HepG2 (cell line): ENCODE measurements around the gene SLC4A2. TPM values are rescaled to one million over a fixed set of nuclear protein-coding genes. Genes with fewer than 3 reads are reported as not detected.
A peak's percentile ranks its signal among the peaks of the same experiment; 100 is the strongest.

Experiments used
- ATAC-seq: fragments of 200-7000 bp; cut with Tn5 transposase; 3 replicates; pipeline ENCODE4 v1.9.1; 2020; ENCODE audit warnings: mild to moderate bottlenecking, moderate library complexity
- BruUV-seq: library from RNA; stranded (reverse); fragments of 400-500 nt; replicated peaks from 2 replicates; lab custom pipeline; 2021; lab: Mats Ljungman, UMichigan
- CTCF ChIA-PET: fragments of 300-600 bp; formaldehyde crosslinking; extraction: SDS; loops from one replicate; lab custom pipeline; 2021; ENCODE audit warnings: low total read pairs, inconsistent platforms, low intra/inter-chr PET ratio; lab: Yijun Ruan, JAX
- POLR2A ChIA-PET: fragments of 350-600 bp; sonication (Branson Sonifier 250); formaldehyde crosslinking; loops from one replicate; lab custom pipeline; 2020; ENCODE audit warnings: antibody characterized with exemption, inconsistent platforms; lab: Yijun Ruan, JAX
- DNase-seq: peaks from one replicate; pipeline ENCODE4 v3.0.0-alpha.2; 2015; ENCODE audit warnings: low spot score
- FAIRE-seq: peaks from 3 replicates; lab custom pipeline; 2011; peaks lifted over from hg19 to GRCh38; lab: Jason Lieb, UNC
- H2AFZ ChIP-seq: one replicate; pipeline ENCODE4 v1.6.1; 2011; ENCODE audit warnings: low read length, inconsistent platforms
- H3K27ac ChIP-seq: fragments of 300-600 bp; 3 replicates; pipeline ENCODE4 v1.8.0; 2011; ENCODE audit warnings: mixed run types, mild to moderate bottlenecking, mixed read lengths, low read length, inconsistent platforms; ENCODE audit not compliant: insufficient read depth; ENCODE audit errors: extremely low read length
- H3K27me3 ChIP-seq, 2 experiments: fragments of 200-600 bp in 1 of 2; 2 replicates in 1 of 2; 3 replicates in 1 of 2; pipeline versions ENCODE4 v1.6.0 to v1.8.0; 2011; ENCODE audit warnings: low read length in 2 of 2, mild to moderate bottlenecking in 2 of 2, moderate library complexity in 2 of 2, inconsistent platforms in 1 of 2; ENCODE audit not compliant: insufficient read depth in 2 of 2, control insufficient read depth in 1 of 2
- H3K36me3 ChIP-seq, 2 experiments: fragments of 200-600 bp in 1 of 2; replicated peaks in 1 of 2; 2 replicates in 1 of 2; 3 replicates in 1 of 2; pipeline versions ENCODE4 v1.5.1 to v1.8.0; 2011; ENCODE audit warnings: low read length in 2 of 2, inconsistent platforms in 1 of 2; ENCODE audit not compliant: insufficient read depth in 2 of 2, control insufficient read depth in 1 of 2
- H3K4me1 ChIP-seq: 2 replicates; pipeline ENCODE4 v1.5.1; 2012; ENCODE audit warnings: low read length, inconsistent platforms; ENCODE audit not compliant: insufficient read depth
- H3K4me2 ChIP-seq: 2 replicates; pipeline ENCODE4 v1.6.0; 2011; ENCODE audit warnings: low read depth, low read length, inconsistent platforms
- H3K4me3 ChIP-seq, 3 experiments: fragments of 200-600 bp in 1 of 3; sonication (generic), shearing (Covaris generic) in 1 of 3; replicated peaks in 1 of 3; 2 replicates each; pipeline ENCODE4 v1.5.1; 2011 to 2016; ENCODE audit warnings: low read length in 3 of 3, inconsistent platforms in 2 of 3, low read depth in 2 of 3, mild to moderate bottlenecking in 2 of 3, control low read depth in 1 of 3, mixed read lengths in 1 of 3; ENCODE audit not compliant: insufficient read depth in 1 of 3
- H3K79me2 ChIP-seq: one replicate; pipeline ENCODE4 v1.6.1; 2011; ENCODE audit warnings: low read length, inconsistent platforms; ENCODE audit not compliant: insufficient read depth
- H3K9ac ChIP-seq: 2 replicates; pipeline ENCODE4 v1.6.0; 2011; ENCODE audit warnings: mild to moderate bottlenecking, low read depth, low read length, inconsistent platforms; ENCODE audit not compliant: insufficient read depth
- H3K9me3 ChIP-seq: 2 replicates; pipeline ENCODE4 v1.5.1; 2012; ENCODE audit warnings: mild to moderate bottlenecking, low read length
- H4K20me1 ChIP-seq: 2 replicates; pipeline ENCODE4 v1.6.0; 2011; ENCODE audit warnings: inconsistent platforms, mild to moderate bottlenecking, low read length, moderate library complexity; ENCODE audit not compliant: insufficient read depth
- AGO2 ChIP-seq: fragments of 200-400 bp; formaldehyde crosslinking; optimal IDR thresholded peaks from 2 replicates; pipeline ENCODE3; 2017; ENCODE audit warnings: mild to moderate bottlenecking, low read depth, low read length, moderate library complexity
- MTF2 ChIP-seq: sonication (generic); formaldehyde crosslinking; IDR thresholded peaks from 2 replicates; pipeline ENCODE4 v1.5.0; 2020; ENCODE audit warnings: missing genetic modification reagents, borderline replicate concordance
- POLR2AphosphoS2 ChIP-seq: IDR thresholded peaks from 2 replicates; pipeline ENCODE4 v1.6.1; 2011; ENCODE audit warnings: low read depth, low read length, improper control_type of control experiment
- RBFOX2 ChIP-seq: fragments of 200-400 bp; formaldehyde crosslinking; IDR thresholded peaks from 2 replicates; pipeline ENCODE4 v1.6.1; 2017; ENCODE audit warnings: low read depth, mild to moderate bottlenecking, low read length
- RBM22 ChIP-seq: fragments of 200-400 bp; formaldehyde crosslinking; optimal IDR thresholded peaks from 2 replicates; pipeline ENCODE3; 2017; ENCODE audit warnings: mild to moderate bottlenecking, low read length, moderate library complexity
- ZNF550 ChIP-seq: sonication (generic); formaldehyde crosslinking; IDR thresholded peaks from 2 replicates; pipeline ENCODE4 v1.4.0; 2020; ENCODE audit warnings: mild to moderate bottlenecking, missing genetic modification reagents, borderline replicate concordance
- ZSCAN22 ChIP-seq: sonication (generic); formaldehyde crosslinking; IDR thresholded peaks from 2 replicates; pipeline ENCODE4 v1.4.0; 2020; ENCODE audit warnings: mild to moderate bottlenecking, missing genetic modification reagents
- WGBS: methylation state at CpG from one replicate; pipeline ENCODE4 v1.1.6; 2017; ENCODE audit warnings: low lambda C conversion rate; 5-methylcytosine and 5-hydroxymethylcytosine counted together
- in situ Hi-C: cut with HindIII; loops from 2 replicates; pipeline ENCODE4 v1.10.0; 2017; ENCODE audit warnings: low pct_unique_long_range_greater_than_20kb; ENCODE audit not compliant: extremely low pct_ligation_motif_present
- intact Hi-C: fragments of 100-400 bp; cut with micrococcal nuclease; formaldehyde crosslinking; loops from one replicate; pipeline ENCODE4 v1.10.0; 2022; ENCODE audit not compliant: unreplicated experiment
- polyA plus RNA-seq, 8 experiments: library from polyadenylated mRNA; depleted of rRNA in 3 of 8; stranded (reverse) in 7 of 8; unstranded in 1 of 8; fragments of >200 nt; fragmentation: Illumina TruSeq in 4 of 8; extraction: Trizol in 4 of 8; gene quantifications; 2 replicates each; pipeline versions ENCODE4 v1.2.1 to v1.2.3, GENCODE V29; 2011 to 2016; ENCODE audit warnings: low read depth in 4 of 8, missing spikeins in 1 of 8, mixed read lengths in 1 of 8; ENCODE audit not compliant: insufficient read depth in 1 of 8
- total RNA-seq, 5 experiments: library from RNA; depleted of rRNA; stranded (reverse); fragments of >200 nt; fragmentation: Illumina TruSeq; extraction: Trizol; gene quantifications; 2 replicates each; pipeline ENCODE4 v1.2.3, GENCODE V29; 2016; ENCODE audit warnings: low read depth in 1 of 5
- TF ChIP-seq, protein P1 (sequence below): sonication (generic); formaldehyde crosslinking; IDR thresholded peaks from 2 replicates; pipeline ENCODE4 v1.9.0; 2021; ENCODE audit warnings: missing genetic modification reagents, borderline replicate concordance

The SLC4A2 gene
- total and polyA plus RNA-seq, 2 of the 13 experiments (the other 11 are each of a cell fraction or from before 2014, with no cell fraction given): 51.9 to 73.4 TPM

DNA sequence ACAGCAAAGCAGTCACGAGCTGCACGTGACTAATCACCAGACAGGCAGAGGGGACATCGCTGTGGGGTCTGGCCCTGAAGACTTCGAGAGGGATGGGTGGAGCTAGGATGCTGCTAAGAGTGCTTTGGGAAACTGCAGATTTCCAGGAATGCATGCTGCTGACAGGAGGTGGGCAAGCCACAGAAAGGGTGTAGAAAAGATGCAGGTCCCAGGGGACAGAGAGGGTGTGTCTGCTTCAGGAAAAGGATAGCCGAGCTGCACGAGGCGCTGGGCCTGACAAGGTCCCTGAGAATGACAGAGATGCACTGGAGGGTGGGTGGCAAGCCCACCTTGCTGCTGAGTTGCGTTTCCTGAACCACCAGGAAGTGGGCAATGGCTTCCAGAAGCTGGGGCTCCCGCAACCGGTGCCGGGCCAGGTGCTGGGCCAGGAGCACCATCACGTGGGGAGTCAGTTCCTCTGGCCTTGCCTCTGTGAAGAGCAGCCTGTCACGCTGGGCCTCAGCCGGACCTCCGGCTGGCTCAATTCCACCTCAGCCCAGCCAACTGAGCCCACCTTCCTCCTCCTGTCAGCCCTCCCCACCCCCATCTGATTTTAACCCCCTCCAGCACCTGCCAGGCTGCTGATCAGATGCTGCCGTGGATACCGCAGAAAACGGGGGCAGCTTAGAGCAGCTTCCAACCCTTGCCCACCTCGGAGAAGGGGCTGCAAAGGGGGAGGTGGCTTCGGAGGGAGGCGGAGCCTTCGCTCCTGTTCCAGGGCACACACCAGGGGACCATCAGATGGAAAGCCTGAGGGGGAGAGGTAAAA is 19.0 kb downstream of the SLC4A2 start:
- ChIA-PET CTCF (no interaction called here), POLR2A (interaction anchor here (1.0 to 5.4 kb wide), 3 partner anchors 9 to 50 kb away, joined by 4 to 60 read pairs (median 4); partner anchors contain the start of gene ABCB8)
- in situ Hi-C loops: no loop called here
- ATAC-seq (no peak), DNase-seq (no peak), FAIRE-seq (no peak)
- Histone ChIP-seq H3K4me3 (no peak overlapping the region), H3K79me2 (peaks cover 33% of the 10 kb centered on the region), H4K20me1 (no peaks in the 10 kb centered on the region), H3K4me1 (peaks cover 23% of the 10 kb centered on the region), H3K9ac (no peak overlapping the region), H3K27ac (no peak overlapping the region), H2AFZ (no peak overlapping the region), H3K36me3 (peaks cover 10 to 28% of the 10 kb centered on the region in 2 experiments), H3K4me2 (no peak overlapping the region), H3K27me3 (no peaks in the 10 kb centered on the region; a peak in 1 of 5 replicates), H3K9me3 (no peaks in the 10 kb centered on the region)
- WGBS: 89% methylated on average over 18 of the region's 22 CpGs
- no TSS peak for BruUV-seq
- intact Hi-C loops: no loop called here
- TF ChIP-seq AGO2 (peak; percentile 85), POLR2AphosphoS2 (0 out of 2 replicates have a peak, but pooled peaks have one; percentile 34), RBFOX2 (peak; percentile 53; the same call in 1 of the 2 replicates), MTF2 (CRISPR knock-in tag) (no peak), ZNF550 (CRISPR knock-in tag) (no peak), ZSCAN22 (no peak), RBM22 (peak; percentile 9)
- TF ChIP-seq, protein P1, sequence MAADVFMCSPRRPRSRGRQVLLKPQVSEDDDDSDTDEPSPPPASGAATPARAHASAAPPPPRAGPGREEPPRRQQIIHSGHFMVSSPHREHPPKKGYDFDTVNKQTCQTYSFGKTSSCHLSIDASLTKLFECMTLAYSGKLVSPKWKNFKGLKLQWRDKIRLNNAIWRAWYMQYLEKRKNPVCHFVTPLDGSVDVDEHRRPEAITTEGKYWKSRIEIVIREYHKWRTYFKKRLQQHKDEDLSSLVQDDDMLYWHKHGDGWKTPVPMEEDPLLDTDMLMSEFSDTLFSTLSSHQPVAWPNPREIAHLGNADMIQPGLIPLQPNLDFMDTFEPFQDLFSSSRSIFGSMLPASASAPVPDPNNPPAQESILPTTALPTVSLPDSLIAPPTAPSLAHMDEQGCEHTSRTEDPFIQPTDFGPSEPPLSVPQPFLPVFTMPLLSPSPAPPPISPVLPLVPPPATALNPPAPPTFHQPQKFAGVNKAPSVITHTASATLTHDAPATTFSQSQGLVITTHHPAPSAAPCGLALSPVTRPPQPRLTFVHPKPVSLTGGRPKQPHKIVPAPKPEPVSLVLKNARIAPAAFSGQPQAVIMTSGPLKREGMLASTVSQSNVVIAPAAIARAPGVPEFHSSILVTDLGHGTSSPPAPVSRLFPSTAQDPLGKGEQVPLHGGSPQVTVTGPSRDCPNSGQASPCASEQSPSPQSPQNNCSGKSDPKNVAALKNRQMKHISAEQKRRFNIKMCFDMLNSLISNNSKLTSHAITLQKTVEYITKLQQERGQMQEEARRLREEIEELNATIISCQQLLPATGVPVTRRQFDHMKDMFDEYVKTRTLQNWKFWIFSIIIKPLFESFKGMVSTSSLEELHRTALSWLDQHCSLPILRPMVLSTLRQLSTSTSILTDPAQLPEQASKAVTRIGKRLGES (CRISPR knock-in tag): no peak
